SKM-1 treated with dmso at 0.1 percent for 144 hours (cell line): ENCODE measurements around the gene UNC93A.

Experiments used
- DNase-seq: peaks from one replicate; lab custom pipeline; 2025; ENCODE audit not compliant: unreplicated experiment; lab: John Stamatoyannopoulos, UW

Gene UNC93A

GRCh38 chr6:167293088-167293589, 2.0 kb downstream of the UNC93A start:
- no peak for DNase-seq

GRCh38 chr6:167293590-167294091, 2.5 kb downstream of the UNC93A start:
- DNase-seq: no peak

GRCh38 chr6:167294241-167294640, 3.1 kb downstream of the UNC93A start:
- no peak for DNase-seq

- no peak for DNase-seq
These were observed 3.8 kb downstream of the UNC93A start for GRCh38 chr6:167294651-167295494.

GRCh38 chr6:167295495-167296292, 4.6 kb downstream of the UNC93A start:
- DNase-seq: no peak

GRCh38 chr6:167296293-167296690, 5.2 kb downstream of the UNC93A start:
- DNase-seq: no peak

GRCh38 chr6:167296902-167297301, 5.8 kb downstream of the UNC93A start:
- DNase-seq: no peak

GRCh38 chr6:167298127-167298526, 7.0 kb downstream of the UNC93A start:
- DNase-seq: no peak

- DNase-seq: no peak
These were observed 8.7 kb downstream of the UNC93A start for GRCh38 chr6:167299641-167300308.

GRCh38 chr6:167300902-167301777, 10.0 kb downstream of the UNC93A start:
- DNase-seq: no peak

- DNase-seq: no peak
These were observed 11.0 kb downstream of the UNC93A start for GRCh38 chr6:167302074-167302473.

- DNase-seq: no peak
These were observed 11.7 kb downstream of the UNC93A start for GRCh38 chr6:167302796-167303195.

GRCh38 chr6:167303675-167304625, 12.8 kb downstream of the UNC93A start:
- no peak for DNase-seq

- no peak for DNase-seq
These were observed 13.8 kb downstream of the UNC93A start for GRCh38 chr6:167304912-167305311.

- no peak for DNase-seq
These were observed 14.7 kb downstream of the UNC93A start for GRCh38 chr6:167305796-167306195.

GRCh38 chr6:167306401-167306998, 15.4 kb downstream of the UNC93A start:
- DNase-seq: no peak

- DNase-seq: no peak
These were observed 16.3 kb downstream of the UNC93A start for GRCh38 chr6:167307342-167307955.

GRCh38 chr6:167308207-167308606, 17.1 kb downstream of the UNC93A start:
- DNase-seq: no peak
